K562 (cell line): ENCODE results near the gene BCL2A1.

Experiments used
- BRCA1 ChIP-seq, 2 experiments: fragments of 450-650 bp in 1 of 2; sonication (generic) in 1 of 2; formaldehyde crosslinking in 1 of 2; IDR thresholded peaks; 2 replicates each; pipeline versions ENCODE4 v1.5.0 to v1.6.1; 2017 to 2020; ENCODE audit warnings: mild to moderate bottlenecking in 1 of 2, missing genetic modification reagents in 1 of 2
- CBFB ChIP-seq: sonication (generic); formaldehyde crosslinking; IDR thresholded peaks from 2 replicates; pipeline ENCODE4 v1.4.0; 2020; ENCODE audit warnings: mild to moderate bottlenecking, missing genetic modification reagents
- IFI16 ChIP-seq: fragments of 250-450 bp; sonication (Bioruptor Pico); IDR thresholded peaks from 2 replicates; pipeline ENCODE4 v2.1.2; 2022; ENCODE audit warnings: mild to moderate bottlenecking, inconsistent platforms
- KLF16 ChIP-seq: IDR thresholded peaks from 2 replicates; pipeline ENCODE4 v1.6.1; 2016; ENCODE audit warnings: antibody characterized with exemption
- L3MBTL2 ChIP-seq: fragments of 450-650 bp; IDR thresholded peaks from 2 replicates; pipeline ENCODE4 v1.6.1; 2016; ENCODE audit warnings: mild to moderate bottlenecking, moderate library complexity
- SMARCC2 ChIP-seq: fragments of 450-650 bp; IDR thresholded peaks from 2 replicates; pipeline ENCODE4 v1.6.1; 2017; ENCODE audit warnings: antibody characterized with exemption, moderate library complexity, mild to moderate bottlenecking, low read depth
- ZFP1 ChIP-seq: fragments of 450-650 bp; formaldehyde crosslinking; IDR thresholded peaks from 2 replicates; pipeline ENCODE4 v1.4.0; 2020; ENCODE audit warnings: mild to moderate bottlenecking, mixed read lengths
- ZNF318 ChIP-seq, 2 experiments: fragments of 450-650 bp; IDR thresholded peaks; 2 replicates each; pipeline ENCODE4 v1.6.1; 2016; ENCODE audit warnings: mild to moderate bottlenecking in 2 of 2, borderline replicate concordance in 1 of 2, low read depth in 1 of 2, moderate library complexity in 1 of 2
- TF ChIP-seq, protein P1 (sequence below), 3 experiments: IDR thresholded peaks in 2 of 3; conservative IDR thresholded peaks in 1 of 3; 2 replicates each; pipeline ENCODE4 v1.5.1; 2011 to 2012; ENCODE audit warnings: low read length in 3 of 3, mild to moderate bottlenecking in 3 of 3, control low read depth in 2 of 3, improper control_type of control experiment in 1 of 3, inconsistent platforms in 1 of 3, low read depth in 1 of 3, mixed read lengths in 1 of 3, moderate library complexity in 1 of 3; ENCODE audit not compliant: insufficient read depth in 2 of 3

- TF ChIP-seq IFI16 (CRISPR knock-in tag) (no peak), L3MBTL2 (no peak), ZNF318 (IDR thresholded peaks at IDR 0.05; ENCODE audit: borderline replicate concordance in 1 of 2, low read depth in 1 of 2) (no peak), SMARCC2 (no peak), KLF16 (no peak), CBFB (CRISPR knock-in tag) (no peak), BRCA1 (IDR thresholded peaks at IDR 0.05) (no peak), BRCA1 (CRISPR knock-in tag; IDR thresholded peaks at IDR 0.05) (no peak), ZFP1 (CRISPR knock-in tag) (no peak)
- TF ChIP-seq, protein P1, sequence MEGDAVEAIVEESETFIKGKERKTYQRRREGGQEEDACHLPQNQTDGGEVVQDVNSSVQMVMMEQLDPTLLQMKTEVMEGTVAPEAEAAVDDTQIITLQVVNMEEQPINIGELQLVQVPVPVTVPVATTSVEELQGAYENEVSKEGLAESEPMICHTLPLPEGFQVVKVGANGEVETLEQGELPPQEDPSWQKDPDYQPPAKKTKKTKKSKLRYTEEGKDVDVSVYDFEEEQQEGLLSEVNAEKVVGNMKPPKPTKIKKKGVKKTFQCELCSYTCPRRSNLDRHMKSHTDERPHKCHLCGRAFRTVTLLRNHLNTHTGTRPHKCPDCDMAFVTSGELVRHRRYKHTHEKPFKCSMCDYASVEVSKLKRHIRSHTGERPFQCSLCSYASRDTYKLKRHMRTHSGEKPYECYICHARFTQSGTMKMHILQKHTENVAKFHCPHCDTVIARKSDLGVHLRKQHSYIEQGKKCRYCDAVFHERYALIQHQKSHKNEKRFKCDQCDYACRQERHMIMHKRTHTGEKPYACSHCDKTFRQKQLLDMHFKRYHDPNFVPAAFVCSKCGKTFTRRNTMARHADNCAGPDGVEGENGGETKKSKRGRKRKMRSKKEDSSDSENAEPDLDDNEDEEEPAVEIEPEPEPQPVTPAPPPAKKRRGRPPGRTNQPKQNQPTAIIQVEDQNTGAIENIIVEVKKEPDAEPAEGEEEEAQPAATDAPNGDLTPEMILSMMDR (IDR thresholded peaks at IDR 0.05 in 2 of 3, conservative IDR thresholded peaks at IDR 0.05 in 1 of 3; ENCODE audit: insufficient read depth in 2 of 3, low read depth in 1 of 3, low read length in 3 of 3), result no peak
These were observed 56.3 kb downstream of the BCL2A1 start for GRCh38 chr15:79914728-79915127.
